HepG2 (cell line): ENCODE measurements around the gene KIF21B. TPM values are rescaled to one million over a fixed set of nuclear protein-coding genes. Genes with fewer than 3 reads are reported as not detected.
A peak's percentile ranks its signal among the peaks of the same experiment; 100 is the strongest.

Experiments used
- ATAC-seq: fragments of 200-7000 bp; cut with Tn5 transposase; 3 replicates; pipeline ENCODE4 v1.9.1; 2020; ENCODE audit warnings: mild to moderate bottlenecking, moderate library complexity
- BruUV-seq: library from RNA; stranded (reverse); fragments of 400-500 nt; replicated peaks from 2 replicates; lab custom pipeline; 2021; lab: Mats Ljungman, UMichigan
- CTCF ChIA-PET: fragments of 300-600 bp; formaldehyde crosslinking; extraction: SDS; loops from one replicate; lab custom pipeline; 2021; ENCODE audit warnings: low total read pairs, inconsistent platforms, low intra/inter-chr PET ratio; lab: Yijun Ruan, JAX
- POLR2A ChIA-PET: fragments of 350-600 bp; sonication (Branson Sonifier 250); formaldehyde crosslinking; loops from one replicate; lab custom pipeline; 2020; ENCODE audit warnings: antibody characterized with exemption, inconsistent platforms; lab: Yijun Ruan, JAX
- DNase-seq: peaks from one replicate; pipeline ENCODE4 v3.0.0-alpha.2; 2015; ENCODE audit warnings: low spot score
- FAIRE-seq: peaks from 3 replicates; lab custom pipeline; 2011; peaks lifted over from hg19 to GRCh38; lab: Jason Lieb, UNC
- H2AFZ ChIP-seq: one replicate; pipeline ENCODE4 v1.6.1; 2011; ENCODE audit warnings: low read length, inconsistent platforms
- H3K27ac ChIP-seq: fragments of 300-600 bp; 3 replicates; pipeline ENCODE4 v1.8.0; 2011; ENCODE audit warnings: mixed run types, mild to moderate bottlenecking, mixed read lengths, low read length, inconsistent platforms; ENCODE audit not compliant: insufficient read depth; ENCODE audit errors: extremely low read length
- H3K27me3 ChIP-seq, 2 experiments: fragments of 200-600 bp in 1 of 2; 2 replicates in 1 of 2; 3 replicates in 1 of 2; pipeline versions ENCODE4 v1.6.0 to v1.8.0; 2011; ENCODE audit warnings: low read length in 2 of 2, mild to moderate bottlenecking in 2 of 2, moderate library complexity in 2 of 2, inconsistent platforms in 1 of 2; ENCODE audit not compliant: insufficient read depth in 2 of 2, control insufficient read depth in 1 of 2
- H3K36me3 ChIP-seq, 2 experiments: fragments of 200-600 bp in 1 of 2; replicated peaks in 1 of 2; 2 replicates in 1 of 2; 3 replicates in 1 of 2; pipeline versions ENCODE4 v1.5.1 to v1.8.0; 2011; ENCODE audit warnings: low read length in 2 of 2, inconsistent platforms in 1 of 2; ENCODE audit not compliant: insufficient read depth in 2 of 2, control insufficient read depth in 1 of 2
- H3K4me1 ChIP-seq: 2 replicates; pipeline ENCODE4 v1.5.1; 2012; ENCODE audit warnings: low read length, inconsistent platforms; ENCODE audit not compliant: insufficient read depth
- H3K4me2 ChIP-seq: 2 replicates; pipeline ENCODE4 v1.6.0; 2011; ENCODE audit warnings: low read depth, low read length, inconsistent platforms
- H3K4me3 ChIP-seq, 3 experiments: fragments of 200-600 bp in 1 of 3; sonication (generic), shearing (Covaris generic) in 1 of 3; replicated peaks in 1 of 3; 2 replicates each; pipeline ENCODE4 v1.5.1; 2011 to 2016; ENCODE audit warnings: low read length in 3 of 3, inconsistent platforms in 2 of 3, low read depth in 2 of 3, mild to moderate bottlenecking in 2 of 3, control low read depth in 1 of 3, mixed read lengths in 1 of 3; ENCODE audit not compliant: insufficient read depth in 1 of 3
- H3K79me2 ChIP-seq: one replicate; pipeline ENCODE4 v1.6.1; 2011; ENCODE audit warnings: low read length, inconsistent platforms; ENCODE audit not compliant: insufficient read depth
- H3K9ac ChIP-seq: 2 replicates; pipeline ENCODE4 v1.6.0; 2011; ENCODE audit warnings: mild to moderate bottlenecking, low read depth, low read length, inconsistent platforms; ENCODE audit not compliant: insufficient read depth
- H3K9me3 ChIP-seq: 2 replicates; pipeline ENCODE4 v1.5.1; 2012; ENCODE audit warnings: mild to moderate bottlenecking, low read length
- H4K20me1 ChIP-seq: 2 replicates; pipeline ENCODE4 v1.6.0; 2011; ENCODE audit warnings: inconsistent platforms, mild to moderate bottlenecking, low read length, moderate library complexity; ENCODE audit not compliant: insufficient read depth
- HES4 ChIP-seq: sonication (generic); formaldehyde crosslinking; IDR thresholded peaks from 2 replicates; pipeline ENCODE4 v1.9.0; 2021; ENCODE audit warnings: mild to moderate bottlenecking, missing genetic modification reagents, borderline replicate concordance
- MAZ ChIP-seq, 2 experiments: sonication (generic) in 1 of 2; formaldehyde crosslinking in 1 of 2; IDR thresholded peaks; 2 replicates each; pipeline versions ENCODE4 v1.5.0 to v1.6.1; 2012 to 2020; ENCODE audit warnings: low read depth in 2 of 2, mild to moderate bottlenecking in 2 of 2, borderline replicate concordance in 1 of 2, improper control_type of control experiment in 1 of 2, low read length in 1 of 2, missing genetic modification reagents in 1 of 2, moderate library complexity in 1 of 2
- NBN ChIP-seq: fragments of 450-650 bp; conservative IDR thresholded peaks from 2 replicates; pipeline ENCODE4 v1.6.1; 2017
- PHF5A ChIP-seq: IDR thresholded peaks from one replicate; pipeline ENCODE4 v1.6.1; 2018; ENCODE audit warnings: low read depth, missing genetic modification reagents; ENCODE audit not compliant: unreplicated experiment
- PLRG1 ChIP-seq: fragments of 450-650 bp; conservative IDR thresholded peaks from 2 replicates; pipeline ENCODE4 v1.6.1; 2016
- RFX1 ChIP-seq: fragments of 450-650 bp; IDR thresholded peaks from 2 replicates; pipeline ENCODE4 v1.6.1; 2017
- RXRB ChIP-seq: IDR thresholded peaks from 2 replicates; pipeline ENCODE4 v1.6.1; 2016; ENCODE audit warnings: borderline replicate concordance, missing genetic modification reagents, missing compliant biosample characterization
- ZNF232 ChIP-seq: sonication (generic); formaldehyde crosslinking; IDR thresholded peaks from 2 replicates; pipeline ENCODE4 v1.4.0; 2020; ENCODE audit warnings: missing genetic modification reagents, borderline replicate concordance
- ZNF33B ChIP-seq: sonication (generic); formaldehyde crosslinking; IDR thresholded peaks from 2 replicates; pipeline ENCODE4 v1.5.1; 2020; ENCODE audit warnings: mild to moderate bottlenecking, missing genetic modification reagents
- WGBS: methylation state at CpG from one replicate; pipeline ENCODE4 v1.1.6; 2017; ENCODE audit warnings: low lambda C conversion rate; 5-methylcytosine and 5-hydroxymethylcytosine counted together
- in situ Hi-C: cut with HindIII; loops from 2 replicates; pipeline ENCODE4 v1.10.0; 2017; ENCODE audit warnings: low pct_unique_long_range_greater_than_20kb; ENCODE audit not compliant: extremely low pct_ligation_motif_present
- intact Hi-C: fragments of 100-400 bp; cut with micrococcal nuclease; formaldehyde crosslinking; loops from one replicate; pipeline ENCODE4 v1.10.0; 2022; ENCODE audit not compliant: unreplicated experiment
- polyA plus RNA-seq, 8 experiments: library from polyadenylated mRNA; depleted of rRNA in 3 of 8; stranded (reverse) in 7 of 8; unstranded in 1 of 8; fragments of >200 nt; fragmentation: Illumina TruSeq in 4 of 8; extraction: Trizol in 4 of 8; gene quantifications; 2 replicates each; pipeline versions ENCODE4 v1.2.1 to v1.2.3, GENCODE V29; 2011 to 2016; ENCODE audit warnings: low read depth in 4 of 8, missing spikeins in 1 of 8, mixed read lengths in 1 of 8; ENCODE audit not compliant: insufficient read depth in 1 of 8
- total RNA-seq, 5 experiments: library from RNA; depleted of rRNA; stranded (reverse); fragments of >200 nt; fragmentation: Illumina TruSeq; extraction: Trizol; gene quantifications; 2 replicates each; pipeline ENCODE4 v1.2.3, GENCODE V29; 2016; ENCODE audit warnings: low read depth in 1 of 5
- TF ChIP-seq, protein P1 (sequence below): sonication (generic); formaldehyde crosslinking; IDR thresholded peaks from 2 replicates; pipeline ENCODE4 v1.5.0; 2020; ENCODE audit warnings: missing genetic modification reagents
- TF ChIP-seq, protein P2 (sequence below): sonication (generic); formaldehyde crosslinking; IDR thresholded peaks from 2 replicates; pipeline ENCODE4 v1.9.0; 2021; ENCODE audit warnings: missing genetic modification reagents, borderline replicate concordance

KIF21B gene
- total and polyA plus RNA-seq, 2 of the 13 experiments (the other 11 are each of a cell fraction or from before 2014, with no cell fraction given), result 0.17 to 0.20 TPM

DNA sequence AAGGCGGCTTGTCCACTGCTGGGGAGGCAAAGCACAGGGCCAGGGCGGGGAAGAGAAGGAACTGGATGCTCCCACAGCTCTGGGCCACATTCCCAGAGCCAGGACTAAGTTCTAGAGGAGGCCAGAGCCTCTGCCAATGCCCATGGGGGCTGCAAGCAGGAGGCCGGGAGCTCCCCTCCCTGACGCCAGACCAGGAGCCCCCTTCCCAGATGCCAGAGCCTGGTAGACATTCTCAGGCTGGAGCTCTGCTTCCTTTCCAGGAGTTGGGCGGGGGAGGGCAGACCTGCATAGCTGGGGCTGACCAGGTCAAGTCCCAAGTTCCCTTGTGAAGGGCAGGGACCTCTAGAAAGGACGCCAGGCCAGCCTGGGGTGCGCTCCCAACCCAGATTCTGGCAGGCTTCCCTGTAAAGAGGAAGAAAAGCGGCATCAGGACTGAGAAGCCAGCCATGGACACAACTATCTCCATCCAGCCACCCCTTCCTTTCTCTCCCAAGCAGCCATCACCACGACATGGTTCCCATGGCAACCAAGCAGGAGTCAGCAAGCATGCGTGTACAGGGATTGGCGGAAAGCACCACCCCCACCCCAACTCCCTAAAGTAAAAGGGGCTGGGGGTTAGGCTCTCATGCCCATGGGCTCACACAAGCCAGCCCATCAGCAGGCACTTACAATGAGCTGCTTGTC, 13.4 kb downstream of the KIF21B start:
- 44% methylated on average over 3 of the region's 11 CpGs for WGBS
- POLR2A ChIA-PET, result no interaction called here
- no peak overlapping the region for H2AFZ ChIP-seq
- no peak overlapping the region for H3K4me2 ChIP-seq
- no peaks in the 10 kb centered on the region for H3K36me3 ChIP-seq
- no peak for FAIRE-seq
- intact Hi-C loops, result no loop called here
- no peak for ATAC-seq
- CTCF ChIA-PET, result no interaction called here
- H3K4me3 ChIP-seq, result no peak overlapping the region
- DNase-seq, result no peak
- TF ChIP-seq, protein P1, sequence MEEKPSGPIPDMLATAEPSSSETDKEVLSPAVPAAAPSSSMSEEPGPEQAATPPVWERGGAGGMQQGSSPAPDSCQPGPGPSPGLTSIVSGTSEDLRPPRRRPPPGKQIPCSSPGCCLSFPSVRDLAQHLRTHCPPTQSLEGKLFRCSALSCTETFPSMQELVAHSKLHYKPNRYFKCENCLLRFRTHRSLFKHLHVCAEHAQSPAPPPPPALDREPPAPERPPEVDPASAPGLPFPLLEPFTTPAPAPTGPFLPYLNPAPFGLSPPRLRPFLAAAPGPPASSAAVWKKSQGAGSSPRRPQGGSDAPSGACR (CRISPR knock-in tag), result no peak
- 0 out of 2 replicates have a peak, but pooled peaks have one; percentile 14 for TF ChIP-seq RFX1
- H3K27me3 ChIP-seq, result peaks cover 0 to 18% of the 10 kb centered on the region in 2 experiments; a peak in 2 of 5 replicates
- H3K79me2 ChIP-seq, result no peaks in the 10 kb centered on the region
- H3K27ac ChIP-seq, result no peak overlapping the region
- H3K9me3 ChIP-seq, result no peaks in the 10 kb centered on the region
- no TSS peak for BruUV-seq
- H3K9ac ChIP-seq, result no peak overlapping the region
- H3K4me1 ChIP-seq, result no peaks in the 10 kb centered on the region
- in situ Hi-C loops, result no loop called here
- H4K20me1 ChIP-seq, result no peaks in the 10 kb centered on the region

DNA sequence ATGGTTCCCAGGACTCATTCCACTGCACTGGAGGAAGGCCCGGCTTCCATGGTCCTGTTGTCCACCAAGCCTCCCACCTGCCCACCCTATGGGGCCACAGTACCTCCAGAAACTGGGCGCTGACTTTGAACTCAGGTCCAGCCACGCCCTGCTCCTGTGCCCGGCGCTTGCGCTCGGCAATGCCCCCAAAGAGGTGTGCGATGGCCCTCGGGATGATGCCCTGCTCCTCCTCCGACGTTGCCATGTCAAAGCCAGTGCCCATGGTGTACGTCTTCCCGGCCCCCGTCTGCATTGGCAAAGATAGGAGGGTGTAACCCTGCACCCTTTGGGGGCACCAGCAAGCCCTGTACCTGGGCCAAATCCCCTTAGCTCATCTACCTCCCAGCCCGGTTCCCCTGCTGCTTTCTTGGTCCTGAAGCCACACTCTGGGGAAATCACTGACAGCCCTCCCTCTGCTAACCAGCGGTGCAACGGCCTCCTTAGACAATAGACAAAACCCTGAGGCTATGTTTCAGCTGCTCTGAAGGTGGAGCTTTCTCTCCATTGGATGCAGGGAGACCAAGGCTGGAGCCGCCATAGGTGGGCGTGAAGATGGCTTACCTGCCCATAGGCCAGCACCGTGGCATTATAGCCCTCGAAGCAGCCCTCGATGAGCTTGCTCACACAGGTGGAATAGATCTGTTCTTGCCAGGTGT, 14.7 kb downstream of the KIF21B start:
- no peak overlapping the region for H3K4me2 ChIP-seq
- BruUV-seq, result no TSS peak
- 75% methylated on average over 16 of the region's 22 CpGs for WGBS
- no peaks in the 10 kb centered on the region for H3K9me3 ChIP-seq
- peaks cover 0 to 6% of the 10 kb centered on the region in 2 experiments; a peak in 2 of 5 replicates for H3K27me3 ChIP-seq
- ATAC-seq, result no peak
- FAIRE-seq, result no peak
- H3K4me3 ChIP-seq, result no peak overlapping the region
- no peak for DNase-seq
- no peak overlapping the region for H2AFZ ChIP-seq
- no peaks in the 10 kb centered on the region for H4K20me1 ChIP-seq
- CTCF ChIA-PET, result no interaction called here
- no peaks in the 10 kb centered on the region for H3K36me3 ChIP-seq
- POLR2A ChIA-PET, result no interaction called here
- no peak overlapping the region for H3K27ac ChIP-seq
- no peaks in the 10 kb centered on the region for H3K79me2 ChIP-seq
- H3K9ac ChIP-seq, result no peak overlapping the region
- intact Hi-C loops, result no loop called here
- no peaks in the 10 kb centered on the region for H3K4me1 ChIP-seq
- in situ Hi-C loops, result no loop called here
- TF ChIP-seq PHF5A (CRISPR knock-in tag), result no peak
- no peak for TF ChIP-seq PLRG1
- no peak for TF ChIP-seq HES4
- TF ChIP-seq MAZ (IDR thresholded peaks at IDR 0.05; ENCODE audit: borderline replicate concordance, low read depth, low read length), result no peak
- no peak for TF ChIP-seq MAZ (CRISPR knock-in tag; IDR thresholded peaks at IDR 0.05; ENCODE audit: low read depth)
- no peak for TF ChIP-seq RXRB
- no peak for TF ChIP-seq ZNF232
- TF ChIP-seq, protein P2, sequence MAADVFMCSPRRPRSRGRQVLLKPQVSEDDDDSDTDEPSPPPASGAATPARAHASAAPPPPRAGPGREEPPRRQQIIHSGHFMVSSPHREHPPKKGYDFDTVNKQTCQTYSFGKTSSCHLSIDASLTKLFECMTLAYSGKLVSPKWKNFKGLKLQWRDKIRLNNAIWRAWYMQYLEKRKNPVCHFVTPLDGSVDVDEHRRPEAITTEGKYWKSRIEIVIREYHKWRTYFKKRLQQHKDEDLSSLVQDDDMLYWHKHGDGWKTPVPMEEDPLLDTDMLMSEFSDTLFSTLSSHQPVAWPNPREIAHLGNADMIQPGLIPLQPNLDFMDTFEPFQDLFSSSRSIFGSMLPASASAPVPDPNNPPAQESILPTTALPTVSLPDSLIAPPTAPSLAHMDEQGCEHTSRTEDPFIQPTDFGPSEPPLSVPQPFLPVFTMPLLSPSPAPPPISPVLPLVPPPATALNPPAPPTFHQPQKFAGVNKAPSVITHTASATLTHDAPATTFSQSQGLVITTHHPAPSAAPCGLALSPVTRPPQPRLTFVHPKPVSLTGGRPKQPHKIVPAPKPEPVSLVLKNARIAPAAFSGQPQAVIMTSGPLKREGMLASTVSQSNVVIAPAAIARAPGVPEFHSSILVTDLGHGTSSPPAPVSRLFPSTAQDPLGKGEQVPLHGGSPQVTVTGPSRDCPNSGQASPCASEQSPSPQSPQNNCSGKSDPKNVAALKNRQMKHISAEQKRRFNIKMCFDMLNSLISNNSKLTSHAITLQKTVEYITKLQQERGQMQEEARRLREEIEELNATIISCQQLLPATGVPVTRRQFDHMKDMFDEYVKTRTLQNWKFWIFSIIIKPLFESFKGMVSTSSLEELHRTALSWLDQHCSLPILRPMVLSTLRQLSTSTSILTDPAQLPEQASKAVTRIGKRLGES (CRISPR knock-in tag), result no peak
- TF ChIP-seq NBN, result no peak
- no peak for TF ChIP-seq ZNF33B (CRISPR knock-in tag)
